Stimulated activated CD8-positive, alpha-beta memory T cell treated with anti-CD3 and anti-CD28 coated beads, Interleukin-7, amount 100 ng/mL, for 48 hours (primary cell): ENCODE data around the gene SLC30A7.
A peak's percentile ranks its signal among the peaks of the same experiment; 100 is the strongest.
"Not testable (repeated sequence)": the region's sequence is repeated elsewhere in the genome, so short reads cannot be mapped to it uniquely, and the experiment has no call there.

ENCODE experiments used
- DNase-seq, 2 donors: peaks; one replicate each; pipeline ENCODE4 v3.0.0-alpha.2; 2020; ENCODE audit warnings: low read depth in 1 of 2; ENCODE audit errors: extremely low read depth in 1 of 2

Gene SLC30A7

DNA sequence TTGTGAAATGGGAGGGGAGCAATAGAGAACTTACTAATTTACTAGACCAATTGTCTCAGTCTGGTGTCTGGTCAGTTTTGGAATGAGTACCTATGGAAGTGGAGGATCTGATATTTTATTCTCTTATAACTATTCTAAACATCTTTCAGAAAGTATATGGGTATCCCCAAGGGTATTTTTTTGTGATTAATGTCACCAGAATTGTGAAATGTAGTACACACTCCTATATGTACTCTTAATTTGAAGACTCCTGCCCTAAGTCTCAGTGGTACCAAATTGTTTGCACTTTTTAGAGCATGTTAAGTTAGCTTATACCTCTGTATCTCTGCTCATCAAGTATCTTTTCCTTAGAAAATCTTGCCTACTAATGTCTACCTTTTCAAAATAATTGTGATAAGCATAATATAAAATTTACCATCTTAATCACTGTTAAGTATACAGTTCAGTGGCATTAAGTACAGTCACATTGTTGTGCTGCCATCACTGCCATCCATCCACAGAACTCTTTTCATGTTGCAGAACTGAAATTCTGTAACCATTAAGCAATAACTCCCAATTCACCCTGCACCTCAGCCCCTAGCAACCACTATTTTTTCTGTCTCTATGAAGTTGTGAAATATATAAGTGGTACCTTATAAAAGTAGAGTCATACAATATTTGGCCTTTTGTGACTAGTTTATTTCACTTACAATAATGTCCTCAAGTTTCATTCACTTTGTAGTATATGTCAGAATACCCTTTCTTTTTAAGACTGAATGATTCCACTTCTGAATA, 40.5 kb downstream of the SLC30A7 start:
- DNase-seq, result no peak

GRCh38 chr1:100941098-100941527, 45.2 kb downstream of the SLC30A7 start:
- peak in 1 of 2 donors; percentile 33 for DNase-seq

DNA sequence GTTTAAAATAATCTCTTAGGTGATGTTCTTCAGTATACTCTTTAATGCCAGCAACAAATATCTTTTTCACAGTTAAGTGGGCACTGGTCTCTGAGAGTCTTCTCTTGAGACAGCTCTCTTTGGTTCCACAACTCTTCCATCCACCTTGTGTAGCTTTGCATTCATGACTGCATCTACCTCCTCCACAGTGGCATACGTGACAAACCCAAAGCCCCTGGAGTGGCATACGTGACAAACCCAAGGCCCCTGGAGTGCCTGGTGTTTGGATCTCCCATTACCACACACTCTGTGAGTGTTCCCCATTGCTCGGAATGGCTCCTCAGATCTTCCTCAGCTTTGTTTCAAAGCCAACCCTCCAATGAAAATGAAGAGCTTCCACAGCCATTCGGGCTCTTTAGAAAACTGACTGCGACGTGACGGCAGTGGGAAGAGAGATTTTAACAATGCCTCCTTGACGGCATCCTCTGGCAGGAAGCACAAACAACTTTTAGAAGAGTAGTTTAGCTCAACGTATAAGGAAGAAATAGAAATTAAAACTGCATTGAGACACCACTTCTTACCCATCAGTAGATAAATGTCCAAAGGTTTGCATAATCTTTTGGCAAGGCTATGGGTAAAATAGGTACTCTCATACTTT, 45.8 kb downstream of the SLC30A7 start:
- no peak for DNase-seq

- DNase-seq, result no peak
These were observed 46.6 kb downstream of the SLC30A7 start for GRCh38 chr1:100942304-100943046.

DNA sequence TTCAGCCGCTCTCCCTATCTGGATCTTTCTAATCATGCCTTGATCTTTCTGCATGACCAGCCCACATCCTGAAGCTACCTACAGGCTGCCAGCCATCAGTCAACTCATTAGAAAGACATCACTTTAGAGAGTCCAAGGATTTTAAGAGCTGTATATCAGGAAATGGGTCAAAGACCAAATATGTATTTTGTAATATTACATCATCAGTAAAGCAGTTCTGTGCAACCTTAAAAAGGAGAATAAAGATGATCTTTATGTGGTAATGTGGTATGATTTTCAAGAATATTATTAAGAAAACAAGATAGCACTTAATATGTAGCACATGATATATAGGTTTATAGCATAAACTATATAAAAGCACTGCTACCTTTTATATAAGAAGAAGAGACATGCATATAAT, 47.6 kb downstream of the SLC30A7 start:
- no peak for DNase-seq

GRCh38 chr1:100946064-100946463, 50.2 kb downstream of the SLC30A7 start:
- DNase-seq, result not testable (repeated sequence)

GRCh38 chr1:100947816-100948215, 51.9 kb downstream of the SLC30A7 start:
- not testable (repeated sequence) for DNase-seq

DNA sequence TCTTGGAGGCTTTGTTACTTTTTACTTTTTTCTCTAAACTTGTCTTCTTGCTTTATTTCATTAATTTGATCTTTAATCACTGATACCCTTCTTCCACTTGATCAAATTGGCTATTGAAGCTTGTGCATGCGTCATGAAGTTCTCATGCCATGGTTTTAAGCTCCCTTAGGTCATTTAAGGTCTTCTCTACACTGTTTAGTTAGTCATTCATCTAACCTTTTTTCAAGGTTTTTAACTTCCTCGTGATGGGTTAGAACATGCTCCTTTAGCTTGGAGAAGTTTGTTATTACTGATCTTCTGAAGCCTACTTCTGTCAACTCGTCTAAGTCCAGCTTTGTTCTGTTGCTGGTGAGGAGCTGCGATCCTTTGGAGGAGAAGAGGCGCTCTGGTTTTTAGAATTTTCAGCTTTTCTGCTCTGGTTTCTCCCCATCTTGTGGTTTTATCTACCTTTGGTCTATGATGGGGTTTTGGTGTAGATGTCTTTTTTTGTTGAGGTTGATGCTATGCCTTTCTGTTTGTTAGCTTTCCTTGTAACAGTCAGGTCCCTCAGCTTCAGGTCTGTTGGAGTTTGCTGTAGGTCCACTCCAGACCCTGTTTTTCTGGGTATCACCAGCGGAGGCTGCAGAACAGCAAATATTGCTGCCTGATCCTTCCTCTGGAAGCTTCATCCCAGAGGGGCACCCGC, 53.0 kb downstream of the SLC30A7 start:
- DNase-seq, result not testable (repeated sequence)

DNA sequence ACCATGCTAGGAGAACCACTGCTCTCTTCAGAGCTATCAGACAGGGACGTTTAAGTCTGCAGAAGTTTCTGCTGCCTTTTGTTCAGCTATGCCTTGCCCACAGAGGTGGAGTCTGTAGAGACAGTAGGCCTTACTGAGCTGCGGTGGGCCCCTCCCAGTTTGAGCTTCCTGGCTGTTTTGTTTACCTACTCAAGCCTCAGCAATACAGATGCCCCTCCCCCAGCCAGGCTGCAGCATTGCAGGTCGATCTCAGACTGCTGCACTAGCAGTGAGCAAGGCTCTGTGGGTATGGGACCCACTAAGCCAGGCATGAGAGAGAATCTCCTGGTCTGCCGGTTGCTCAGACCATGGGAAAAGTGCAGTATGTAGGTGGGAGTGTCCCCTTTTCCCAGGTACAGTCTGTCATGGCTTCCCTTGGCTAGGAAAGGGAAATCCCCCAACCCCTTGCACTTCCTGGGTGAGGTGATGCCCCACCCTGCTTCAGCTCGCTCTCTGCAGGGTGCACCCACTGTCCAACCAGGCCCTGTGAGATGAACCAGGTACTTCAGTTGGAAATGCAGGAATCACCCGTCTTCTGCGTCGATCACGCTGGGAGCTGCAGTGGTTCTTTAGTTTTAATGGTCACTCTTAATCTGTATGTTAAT, 53.7 kb downstream of the SLC30A7 start:
- DNase-seq, result not testable (repeated sequence)

DNA sequence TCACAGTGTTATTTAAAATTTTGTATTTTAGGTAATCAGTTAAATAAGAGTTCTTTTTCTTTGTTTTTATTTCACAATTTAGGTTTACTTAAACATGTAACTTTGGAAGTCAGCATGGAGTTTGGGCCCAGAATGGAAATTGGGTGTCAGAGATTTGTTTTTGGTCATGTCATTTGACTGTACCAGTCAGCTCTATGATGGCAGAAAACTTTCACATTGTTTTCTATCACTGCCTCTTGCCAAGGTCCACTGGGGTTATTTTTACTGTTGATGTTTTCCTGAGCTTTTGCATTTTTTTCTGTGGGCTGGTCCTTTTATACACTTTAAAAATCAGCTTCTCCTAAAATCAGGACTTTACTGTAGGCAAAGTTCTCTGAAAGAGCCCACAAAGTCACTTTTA, 54.4 kb downstream of the SLC30A7 start:
- DNase-seq, result no peak

DNA sequence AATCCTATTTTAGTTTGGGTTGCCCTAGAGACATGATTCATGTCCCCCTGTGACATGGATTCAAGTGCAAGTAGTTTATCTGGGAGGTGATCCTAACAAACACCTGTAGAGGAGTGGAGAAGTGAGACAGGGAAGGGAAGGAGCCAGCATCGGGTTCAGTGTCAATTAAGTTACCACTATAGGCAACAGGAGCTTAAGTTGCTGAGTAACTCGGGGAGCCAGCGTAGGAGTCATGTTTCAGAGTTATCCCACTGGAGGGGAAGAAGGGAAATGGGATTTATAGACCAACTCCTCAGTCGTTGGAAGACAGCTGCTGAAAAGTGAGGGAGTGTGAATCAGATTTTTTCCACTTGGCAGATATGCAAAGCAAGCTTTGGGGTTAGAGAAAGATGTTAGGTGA, 54.9 kb downstream of the SLC30A7 start:
- no peak for DNase-seq

DNA sequence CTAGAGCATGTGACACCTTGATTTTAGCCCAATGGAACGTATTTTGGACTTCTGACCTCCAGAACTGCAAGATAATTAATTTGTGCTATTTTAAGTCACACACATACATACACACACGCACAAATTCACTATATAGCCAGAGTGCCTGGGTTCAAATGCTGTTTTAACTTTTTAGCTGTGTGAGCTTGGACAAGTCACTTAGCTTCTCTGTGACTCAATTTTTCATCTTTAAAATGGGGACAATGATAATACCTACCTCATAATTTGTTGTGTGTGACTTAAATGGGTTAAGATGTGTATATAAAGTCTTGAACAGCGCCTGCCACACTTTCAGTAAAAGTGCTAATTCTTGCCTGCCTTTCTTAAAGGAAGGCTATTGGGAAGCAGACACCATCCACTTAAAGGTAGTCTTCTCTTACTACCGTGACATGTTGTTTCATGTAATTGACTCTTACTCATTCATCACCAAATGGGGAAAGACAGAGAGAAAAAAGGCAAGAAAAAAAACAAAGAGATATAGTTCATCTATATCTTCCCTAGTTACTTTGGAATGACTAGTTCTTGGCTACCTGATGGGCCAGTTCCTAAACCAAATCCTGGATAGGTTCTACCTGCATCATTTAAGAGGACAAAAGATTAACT, 56.3 kb downstream of the SLC30A7 start:
- no peak for DNase-seq

DNA sequence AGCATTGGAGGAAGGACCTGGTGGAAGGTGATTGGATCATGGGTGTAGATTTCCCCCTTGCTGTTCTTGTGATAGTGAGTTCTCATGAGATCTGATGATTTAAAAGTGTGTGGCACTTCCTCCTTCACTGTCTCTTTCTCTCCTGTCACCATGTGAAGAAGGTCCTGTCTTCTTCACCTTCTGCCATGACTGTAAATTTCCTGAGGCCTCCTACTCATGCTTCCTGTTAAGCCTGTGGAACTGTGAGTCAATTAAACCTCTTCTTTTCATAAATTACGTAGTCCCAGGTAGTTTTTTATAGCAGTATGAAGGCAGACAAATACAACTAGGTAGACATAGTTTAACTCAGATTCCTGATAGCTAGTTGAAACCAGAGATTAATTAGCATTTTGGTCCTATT, 57.1 kb downstream of the SLC30A7 start:
- DNase-seq, result not testable (repeated sequence)

GRCh38 chr1:100953960-100954730, 58.3 kb downstream of the SLC30A7 start:
- no peak for DNase-seq

DNA sequence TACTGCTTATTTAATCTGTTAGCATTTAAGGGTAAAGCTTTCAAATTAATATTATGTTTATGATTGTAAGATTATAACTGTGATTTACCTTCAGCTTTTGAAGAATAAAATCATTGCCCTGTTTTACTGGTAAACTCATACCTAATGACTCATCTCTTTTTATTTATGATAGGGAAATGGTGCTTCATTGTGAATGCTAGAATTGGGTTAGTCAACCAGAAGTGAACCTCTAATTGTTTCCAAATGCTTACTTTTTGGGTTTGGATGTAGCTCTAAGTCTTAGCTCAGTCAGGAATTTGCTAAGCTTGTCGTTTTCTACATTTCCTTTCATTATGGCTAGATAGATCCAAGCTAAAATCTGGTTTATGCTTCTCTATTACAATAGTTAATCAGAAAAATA, 59.4 kb downstream of the SLC30A7 start:
- DNase-seq, result no peak

GRCh38 chr1:100959502-100960060, 63.7 kb downstream of the SLC30A7 start:
- no peak for DNase-seq

- DNase-seq, result no peak
These were observed 64.2 kb downstream of the SLC30A7 start for GRCh38 chr1:100960098-100960497.

DNA sequence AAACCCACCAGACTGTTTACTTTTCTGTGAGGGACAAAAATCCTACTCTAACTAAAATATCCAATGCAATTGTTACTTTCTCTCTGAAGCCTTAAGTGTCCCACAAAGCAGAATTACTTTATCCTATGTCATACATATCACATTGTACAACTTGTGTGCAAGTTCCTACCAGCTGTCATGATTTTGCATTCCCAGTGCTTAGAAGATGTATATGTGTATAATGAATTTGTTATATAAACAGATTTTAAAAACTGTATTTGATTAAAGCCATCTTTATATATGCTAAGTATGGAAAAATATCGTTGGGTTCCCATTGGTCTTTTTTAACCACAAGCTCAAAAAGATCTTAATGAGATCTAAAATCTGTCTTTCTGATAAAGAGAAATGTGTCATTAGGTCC, 72.7 kb downstream of the SLC30A7 start:
- no peak for DNase-seq

DNA sequence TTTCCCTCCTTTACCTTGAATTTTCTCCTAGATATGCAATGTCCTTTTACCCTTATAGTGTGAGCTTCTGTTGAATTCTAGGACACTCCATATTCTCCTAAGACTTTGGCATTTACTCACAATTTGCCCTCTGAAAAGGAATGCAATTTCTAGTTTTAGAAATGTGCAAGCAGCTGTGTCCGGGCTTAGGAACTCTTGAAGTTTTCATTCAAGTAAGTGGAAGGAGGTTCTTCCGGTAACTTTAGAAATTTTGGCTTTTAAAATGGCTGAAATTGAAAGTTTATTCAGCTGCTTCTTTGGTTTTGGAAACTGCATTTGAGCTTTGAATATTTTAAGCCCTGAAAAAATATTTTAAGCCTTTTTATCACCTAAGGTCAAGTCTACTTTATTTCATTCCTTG, 73.4 kb downstream of the SLC30A7 start:
- DNase-seq, result no peak
